NCI-H2196 (cell line): ENCODE measurements around the gene PLA2G4D.

ENCODE experiments used
- DNase-seq: peaks from one replicate; lab custom pipeline; 2025; ENCODE audit not compliant: unreplicated experiment; lab: John Stamatoyannopoulos, UW

The PLA2G4D gene

DNA sequence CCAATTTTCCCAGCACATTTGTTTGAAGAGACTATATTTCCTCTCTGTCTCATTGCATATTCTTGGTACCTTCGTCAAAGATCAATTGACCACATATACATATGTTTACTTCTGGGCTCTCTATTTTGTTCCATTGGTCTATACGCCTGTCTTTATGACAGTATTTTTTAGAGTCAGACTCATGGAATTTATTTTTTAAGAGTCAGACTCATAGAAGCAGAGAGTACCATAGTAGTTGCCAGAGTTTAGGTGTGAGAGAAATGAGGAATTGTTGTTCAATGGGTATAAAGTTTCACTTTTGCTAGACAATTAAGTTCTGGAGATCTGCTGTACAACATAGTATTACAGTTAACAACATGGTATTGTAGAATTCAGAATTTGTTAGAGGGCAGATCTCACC is 35.0 kb upstream of the PLA2G4D start:
- DNase-seq, result no peak

DNA sequence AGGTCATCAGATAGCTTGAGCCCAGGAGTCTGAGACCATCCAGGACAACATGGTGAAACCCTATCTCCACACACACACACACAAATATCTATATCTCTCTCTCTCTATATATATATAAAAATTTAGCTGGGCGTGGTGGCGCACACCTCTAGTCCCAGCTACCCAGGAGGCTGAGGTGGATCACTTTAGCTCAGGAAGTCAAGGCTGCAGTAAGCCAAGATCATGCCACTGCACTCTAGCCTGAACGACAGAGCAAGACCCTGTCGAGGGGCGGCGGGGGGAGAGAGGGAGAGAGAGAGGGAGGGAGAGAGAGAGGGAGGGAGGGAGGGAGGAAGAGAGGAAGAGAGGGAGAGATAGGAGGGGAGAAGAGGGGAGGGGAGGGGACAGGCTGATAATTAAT is 34.1 kb upstream of the PLA2G4D start:
- no peak for DNase-seq

DNA sequence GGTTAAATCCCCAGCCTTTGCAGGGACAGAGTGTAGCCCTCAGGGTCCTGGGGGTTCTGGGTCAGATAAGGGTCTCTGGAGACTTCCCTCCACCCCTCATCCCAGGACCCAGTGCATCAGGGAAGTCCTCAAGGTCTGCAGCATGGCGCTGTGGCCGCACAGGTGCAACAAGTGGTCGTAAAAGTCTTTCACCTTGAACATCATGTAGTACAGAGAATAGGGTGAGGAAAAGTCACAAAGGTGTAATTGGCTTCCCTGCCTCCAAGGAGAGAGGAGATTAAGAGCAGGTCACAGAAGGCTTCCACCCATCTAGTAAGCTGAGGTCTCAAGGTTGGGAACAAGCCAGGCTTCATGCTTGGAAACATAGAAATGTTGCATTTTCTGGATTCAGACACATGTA is 29.2 kb upstream of the PLA2G4D start:
- DNase-seq, result no peak

DNA sequence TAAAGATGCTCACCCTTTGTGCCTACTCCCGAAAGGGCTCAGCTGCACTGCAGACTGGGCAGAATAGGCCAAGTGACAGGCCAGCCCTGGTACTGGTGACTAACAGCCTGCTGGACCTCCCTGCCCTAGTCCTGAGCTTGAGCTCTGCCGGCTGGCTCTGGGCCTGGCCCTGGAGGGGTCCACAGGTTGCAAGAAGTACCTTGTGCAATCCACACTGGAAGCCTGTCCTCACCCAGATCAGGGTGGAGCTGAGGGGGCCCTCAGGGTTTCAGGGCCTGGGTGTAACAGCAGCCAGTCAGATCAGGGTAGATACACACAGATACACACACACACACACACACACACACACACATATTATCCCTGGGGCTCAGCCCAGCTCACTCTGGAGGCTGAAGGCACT is 27.3 kb upstream of the PLA2G4D start:
- DNase-seq, result no peak

DNA sequence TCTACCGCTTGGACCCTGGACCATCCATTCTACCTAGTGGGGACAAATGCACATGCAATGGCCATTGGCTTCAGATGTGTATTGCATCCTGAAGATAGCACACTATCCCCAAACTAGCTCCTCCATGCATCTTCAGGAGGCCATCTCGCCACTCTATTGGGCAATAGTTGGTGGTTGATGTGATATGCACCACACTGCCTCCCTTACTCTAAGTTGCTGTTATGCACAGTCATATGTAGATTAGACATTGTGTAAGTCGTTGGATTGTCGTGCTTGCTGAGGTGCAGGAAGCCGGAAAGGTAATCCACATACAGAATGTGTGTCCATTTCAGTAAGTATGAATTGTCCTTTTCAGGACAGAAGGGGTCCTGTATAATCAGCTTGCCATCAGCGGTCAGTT is 26.7 kb upstream of the PLA2G4D start:
- DNase-seq, result no peak

DNA sequence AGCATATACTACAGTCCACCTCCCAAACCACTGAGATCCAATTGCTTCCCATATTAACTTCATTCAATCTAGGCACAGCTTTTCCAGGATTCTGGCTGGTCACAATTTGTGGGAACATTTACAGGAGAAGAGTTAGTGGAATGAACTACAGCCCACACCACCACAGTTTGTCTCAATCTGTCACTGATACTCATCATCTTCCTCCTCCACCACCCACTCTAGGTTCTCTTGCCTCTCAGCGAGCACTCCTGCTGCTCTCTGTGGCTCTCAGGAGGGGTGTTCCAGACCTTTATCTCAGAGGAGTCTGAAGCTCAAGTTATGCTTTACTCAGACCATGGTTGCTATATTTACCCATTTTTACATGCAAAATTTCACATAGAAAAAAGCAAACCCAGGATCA is 25.9 kb upstream of the PLA2G4D start:
- DNase-seq, result no peak

DNA sequence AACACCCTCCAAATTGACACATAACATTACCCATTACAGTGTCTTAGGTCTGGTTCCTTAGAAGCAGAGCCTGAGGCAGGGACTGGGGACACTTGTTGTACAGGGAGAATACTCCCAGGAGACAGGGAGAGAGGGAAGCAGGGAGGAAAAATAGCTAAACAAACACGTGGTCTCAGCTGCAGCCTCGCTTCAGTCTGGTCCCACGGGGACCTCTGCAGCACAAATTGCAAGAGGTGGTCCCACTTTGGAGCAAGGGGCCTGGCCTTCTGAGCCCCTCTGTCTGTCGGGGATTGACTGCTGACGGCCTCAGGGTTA is 25.0 kb upstream of the PLA2G4D start:
- no peak for DNase-seq

DNA sequence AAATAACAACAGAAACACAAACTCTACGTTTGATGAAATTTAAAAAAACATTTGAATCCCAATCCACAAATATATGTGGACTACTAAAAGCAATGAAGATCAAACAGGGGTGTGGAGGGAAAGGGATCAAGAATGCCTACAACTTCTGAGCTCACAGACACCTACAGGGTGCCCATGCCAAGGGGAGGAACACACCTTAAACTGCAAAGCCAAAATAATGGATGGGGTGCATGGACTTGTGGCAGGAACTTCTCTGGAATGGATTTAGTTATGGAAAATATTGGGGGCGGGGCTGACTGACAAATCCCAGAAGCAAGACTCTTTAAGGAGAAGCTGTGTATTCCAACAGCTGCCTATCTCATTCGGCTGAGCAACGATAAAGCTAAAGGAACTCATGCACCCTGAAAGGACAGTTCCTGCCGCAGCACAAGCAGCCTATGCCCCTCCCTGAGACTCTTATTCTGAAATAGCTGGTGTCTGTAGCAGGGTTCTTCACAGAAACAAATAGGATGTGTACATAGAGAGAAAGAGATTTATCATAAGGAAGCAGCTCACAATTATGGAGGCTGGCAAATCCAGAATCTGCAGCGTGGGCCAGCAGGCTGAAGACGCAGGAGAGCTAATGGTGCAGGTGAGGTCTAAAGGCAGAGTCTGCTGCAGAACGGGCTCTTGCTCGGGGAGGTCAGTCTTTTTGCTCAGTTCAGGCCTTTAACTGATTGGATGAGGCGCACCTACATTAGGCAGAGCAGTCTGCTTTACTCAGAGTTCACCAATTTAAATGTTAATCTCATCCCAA is 24.5 kb upstream of the PLA2G4D start:
- peak; percentile 20 for DNase-seq

DNA sequence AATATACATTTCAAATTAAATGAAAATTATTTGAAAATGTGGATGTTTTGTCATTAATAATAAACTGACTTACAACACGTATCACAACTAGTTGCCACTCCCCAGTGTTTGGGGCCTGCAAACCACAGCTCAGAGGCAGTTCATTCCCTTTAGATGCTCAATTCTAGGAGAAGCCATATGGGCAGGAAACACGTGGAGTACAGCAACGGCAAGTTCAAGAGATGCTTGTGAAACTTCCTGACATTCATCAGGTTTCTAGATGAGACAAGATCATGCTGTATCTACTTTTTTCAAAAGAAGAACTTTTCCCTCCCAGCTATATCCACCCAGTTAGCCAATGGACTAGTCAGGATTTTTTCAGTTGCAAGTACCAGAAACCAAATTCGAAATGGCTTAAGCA is 17.6 kb upstream of the PLA2G4D start:
- no peak for DNase-seq

DNA sequence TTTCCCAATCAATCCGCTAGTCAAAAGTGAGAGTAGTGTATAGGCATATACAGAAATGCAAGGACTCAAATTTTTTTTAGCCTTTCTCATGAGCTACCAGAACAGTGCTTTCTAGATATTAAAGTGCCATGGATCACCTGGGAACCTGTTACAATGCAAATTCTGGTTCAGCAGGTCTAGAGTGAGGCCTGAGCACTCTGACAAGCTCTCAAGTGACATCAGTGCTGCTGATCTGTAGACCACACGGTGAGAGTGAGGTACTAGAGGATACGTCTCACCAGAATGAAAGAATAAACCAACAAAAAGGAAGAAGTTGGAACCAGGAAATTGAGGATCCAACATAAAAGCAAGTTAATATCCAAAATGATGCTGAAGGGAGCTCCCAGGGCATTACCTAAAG is 16.0 kb upstream of the PLA2G4D start:
- DNase-seq, result peak; percentile 4

DNA sequence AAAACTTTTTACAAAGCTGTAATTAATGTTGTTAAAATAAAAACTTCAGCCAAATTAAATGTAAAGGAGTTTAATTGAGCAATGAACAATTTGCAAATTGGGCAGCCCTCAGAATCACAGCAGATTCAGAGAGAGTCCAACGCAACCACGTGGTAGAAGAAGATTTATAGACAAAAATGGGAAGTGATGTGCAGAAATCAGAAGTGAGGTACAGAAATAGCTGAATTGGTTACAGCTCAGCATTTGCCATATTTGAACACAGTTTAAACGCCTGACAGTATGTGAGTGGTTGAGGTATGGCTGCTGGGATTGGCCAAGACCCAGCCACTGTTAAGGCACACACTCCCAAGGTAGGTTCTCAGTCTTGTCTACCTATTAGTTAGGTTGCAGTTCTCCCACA is 14.4 kb upstream of the PLA2G4D start:
- no peak for DNase-seq

DNA sequence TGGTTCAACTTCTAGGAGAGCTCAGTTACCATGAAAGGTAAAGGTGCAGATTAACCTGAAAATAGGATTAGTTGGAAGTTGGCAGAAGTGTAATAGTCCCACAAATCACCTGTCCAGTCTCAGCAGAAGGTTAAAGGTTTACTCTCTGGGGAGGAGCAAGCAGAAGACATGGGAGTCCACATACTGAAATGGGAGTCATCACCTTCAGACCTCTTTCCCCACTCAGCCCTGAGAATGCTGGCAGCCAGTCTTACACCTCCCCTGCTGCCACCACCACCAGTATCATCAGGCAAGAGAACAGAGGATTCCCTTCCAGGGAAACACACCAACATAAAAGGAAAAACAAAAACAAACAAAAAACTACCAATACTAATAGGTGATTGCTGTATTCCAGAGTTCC is 13.8 kb upstream of the PLA2G4D start:
- DNase-seq, result no peak

DNA sequence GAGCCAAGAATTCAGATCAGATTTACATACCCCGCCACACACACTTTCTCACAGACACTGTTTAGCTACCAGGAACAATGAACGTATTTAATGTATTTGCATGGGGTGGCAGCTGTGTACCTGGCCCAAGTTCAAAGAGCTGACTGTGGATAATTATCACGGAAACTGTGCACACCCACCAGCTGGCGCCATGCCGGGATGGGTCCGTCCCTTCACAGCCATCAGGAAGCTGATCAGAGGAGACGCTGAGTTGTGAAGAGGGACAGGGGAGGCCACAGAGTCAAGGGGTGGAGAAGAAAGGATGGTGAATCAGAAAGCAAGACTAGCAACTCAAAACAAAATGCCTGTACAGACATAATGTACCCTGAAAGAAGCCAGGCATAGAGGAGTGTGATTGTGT is 13.1 kb upstream of the PLA2G4D start:
- peak; percentile 15 for DNase-seq

DNA sequence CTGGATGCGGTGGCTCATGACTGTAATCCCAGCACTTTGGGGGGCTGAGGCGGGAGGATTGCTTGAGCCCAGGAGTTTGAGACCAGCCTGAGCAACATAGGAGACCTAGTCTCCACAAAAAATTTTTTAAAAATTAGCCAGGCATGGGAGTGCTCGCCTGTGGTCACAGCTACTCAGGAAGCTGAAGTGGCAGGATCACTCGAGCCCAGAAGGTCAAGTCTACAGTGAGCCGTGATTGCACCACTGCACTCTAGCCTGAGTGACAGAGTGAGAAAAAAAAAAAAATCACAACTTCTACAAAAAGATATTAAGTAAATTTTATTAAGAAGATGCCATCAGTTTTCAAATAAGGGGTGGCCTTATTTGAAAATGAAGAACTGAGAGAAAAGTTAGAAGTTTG is 11.9 kb upstream of the PLA2G4D start:
- DNase-seq, result no peak

DNA sequence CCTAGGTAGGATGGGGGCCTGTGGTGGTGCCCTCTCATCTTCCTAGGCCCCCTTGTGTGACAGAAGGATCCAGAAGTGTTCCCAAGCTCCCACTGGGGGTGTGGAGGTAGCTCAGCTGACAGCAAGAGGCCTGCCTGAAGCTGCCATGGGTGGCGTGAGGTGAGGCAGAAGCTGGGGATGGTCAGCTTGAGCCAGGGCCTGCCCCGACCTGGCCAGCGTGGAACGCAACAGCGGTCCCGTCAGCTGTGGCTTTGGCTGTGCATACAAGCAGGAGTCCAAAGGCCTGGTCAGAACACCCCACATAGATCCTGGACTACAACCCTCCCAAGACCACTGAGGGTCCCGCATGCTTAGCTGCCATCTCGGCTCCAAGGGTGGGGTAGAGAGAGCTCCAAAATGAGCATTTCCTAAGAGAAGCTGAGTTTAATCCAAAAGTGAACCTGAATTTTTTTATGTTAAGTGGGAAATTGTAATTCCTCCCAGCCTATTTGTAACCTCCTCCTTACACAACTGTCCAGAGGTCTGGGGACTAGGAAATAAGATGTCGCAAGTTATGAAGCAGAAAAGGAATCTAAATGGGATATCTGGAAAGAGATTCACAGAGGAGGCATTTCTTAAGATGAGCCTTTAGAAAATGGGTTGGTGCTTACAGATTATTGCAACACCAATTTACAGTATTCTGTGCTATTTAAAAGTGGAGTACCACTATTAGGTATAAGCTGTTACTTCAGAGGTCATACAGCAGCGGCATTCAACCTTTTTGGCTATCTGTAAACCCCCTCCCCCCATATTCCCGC is 9.9 kb upstream of the PLA2G4D start:
- DNase-seq, result no peak

DNA sequence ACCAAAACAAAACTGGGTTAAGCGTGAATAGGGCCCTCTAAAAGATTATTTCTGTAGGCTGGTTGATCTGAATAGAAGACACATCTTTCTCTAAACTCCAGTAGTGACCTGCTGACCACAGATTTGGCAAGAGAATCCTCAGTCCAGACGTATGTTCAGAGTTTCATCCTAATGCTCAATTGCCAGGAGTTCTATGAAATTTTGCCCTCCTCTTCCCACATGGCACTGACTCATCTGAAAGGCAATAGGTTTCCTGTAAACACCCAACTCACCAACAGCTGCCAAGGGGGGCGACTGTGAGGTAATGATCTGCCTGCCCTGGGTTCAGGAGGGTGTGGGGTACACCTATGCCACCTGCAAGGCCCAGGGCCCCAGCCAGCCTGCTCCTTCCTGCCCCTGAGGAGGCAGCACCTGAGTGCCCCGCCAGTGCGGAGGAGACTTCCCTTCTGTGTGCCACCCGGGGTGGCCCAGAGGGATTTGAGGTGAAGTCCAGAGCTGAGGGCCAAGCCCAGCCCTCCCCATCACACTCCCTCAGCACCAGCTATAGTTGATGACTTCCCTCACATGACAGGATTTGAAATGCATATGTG is 8.4 kb upstream of the PLA2G4D start:
- DNase-seq, result no peak

DNA sequence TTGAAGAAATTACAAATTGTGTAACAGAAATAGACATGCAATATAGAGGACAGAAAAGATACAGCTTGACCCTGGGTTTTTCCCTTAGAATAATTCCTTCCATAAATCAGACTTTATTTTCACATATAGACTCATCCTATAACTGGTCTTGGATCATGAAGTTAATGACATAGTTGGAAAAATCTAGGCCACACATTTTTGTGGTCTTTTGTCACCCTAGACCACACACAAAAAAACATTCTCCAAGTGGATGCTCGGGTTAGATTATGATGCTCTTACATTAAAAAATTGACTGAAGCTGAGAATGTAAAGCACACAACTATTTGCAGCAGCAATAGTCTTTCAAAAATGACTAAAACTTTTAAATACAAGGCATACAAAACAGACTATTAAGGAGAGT is 7.5 kb upstream of the PLA2G4D start:
- DNase-seq, result no peak

DNA sequence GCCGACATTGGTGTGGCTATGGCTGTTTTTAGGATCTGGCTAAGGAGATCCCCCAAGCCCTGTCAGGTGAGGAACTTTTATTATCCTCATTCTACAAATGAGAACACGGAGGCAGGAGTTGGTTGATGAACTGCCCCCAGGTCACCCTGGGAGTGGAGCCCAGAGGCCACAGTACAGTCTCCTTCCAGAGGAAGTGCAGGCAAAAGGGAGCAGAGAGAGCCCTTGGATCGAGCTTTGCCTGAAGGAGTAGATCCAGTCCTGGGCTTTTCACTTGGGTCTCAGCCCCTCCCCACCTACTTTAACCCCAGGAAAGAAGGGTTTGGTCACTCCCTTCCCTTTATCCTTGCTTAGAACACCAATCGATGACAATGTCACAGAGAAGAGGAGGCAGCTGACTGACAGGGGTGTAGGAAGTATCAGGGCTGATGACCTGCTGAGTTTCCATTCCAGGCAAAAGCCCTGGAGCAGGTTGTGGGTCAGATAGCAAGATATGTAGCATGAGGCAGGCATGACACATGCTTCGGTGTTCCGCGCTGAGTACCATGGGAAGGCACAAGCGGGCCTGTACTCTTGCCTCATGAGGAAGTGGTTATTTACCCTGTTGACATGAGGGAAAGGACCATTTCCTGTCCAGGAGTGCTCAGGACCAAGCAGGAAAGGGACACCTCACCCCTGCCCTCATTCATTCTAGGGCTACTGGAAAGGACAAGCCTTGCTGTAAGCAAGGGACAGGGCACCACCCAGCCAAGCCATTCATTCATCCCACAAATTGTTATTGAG is 5.8 kb upstream of the PLA2G4D start:
- DNase-seq, result no peak

DNA sequence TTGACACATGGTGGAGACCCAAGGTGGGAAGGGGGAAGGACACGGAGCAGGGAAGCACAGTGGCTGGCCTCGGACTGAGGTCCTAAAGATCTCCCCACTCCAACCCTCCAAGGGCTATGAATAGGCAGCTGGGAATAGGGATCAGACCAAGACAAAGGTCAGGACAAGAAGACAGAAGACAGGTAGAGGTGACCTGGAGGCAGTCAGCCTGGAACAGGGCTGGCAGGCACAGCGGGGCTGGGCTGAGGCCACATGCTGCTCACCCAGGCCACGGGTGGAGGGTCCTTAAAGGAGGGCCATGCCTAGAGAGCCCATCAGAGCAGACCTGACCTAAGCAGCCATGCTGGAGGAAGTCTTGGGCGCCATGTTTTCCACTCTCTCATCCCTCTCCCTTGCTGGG is 2.7 kb upstream of the PLA2G4D start:
- DNase-seq, result no peak

DNA sequence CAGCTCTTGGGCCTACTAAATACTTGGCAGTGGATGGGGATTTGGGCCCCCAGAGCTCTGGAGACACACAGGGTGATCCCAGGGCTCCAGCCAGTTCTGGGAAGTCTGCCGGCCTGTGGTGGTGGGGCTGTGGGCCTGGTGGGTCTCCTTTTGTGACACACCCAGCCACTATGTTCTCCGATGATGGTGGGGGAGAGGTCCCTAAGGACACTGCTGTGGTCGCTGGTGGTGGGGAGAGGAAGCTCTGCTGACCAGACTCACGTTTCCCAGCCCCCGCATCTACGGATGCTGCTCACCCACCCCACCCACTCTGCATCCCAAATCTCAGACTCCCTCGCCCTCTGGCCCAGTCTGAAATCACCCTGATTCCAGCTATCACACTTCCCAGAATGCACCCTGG is 396 bp downstream of the PLA2G4D start:
- no peak for DNase-seq

DNA sequence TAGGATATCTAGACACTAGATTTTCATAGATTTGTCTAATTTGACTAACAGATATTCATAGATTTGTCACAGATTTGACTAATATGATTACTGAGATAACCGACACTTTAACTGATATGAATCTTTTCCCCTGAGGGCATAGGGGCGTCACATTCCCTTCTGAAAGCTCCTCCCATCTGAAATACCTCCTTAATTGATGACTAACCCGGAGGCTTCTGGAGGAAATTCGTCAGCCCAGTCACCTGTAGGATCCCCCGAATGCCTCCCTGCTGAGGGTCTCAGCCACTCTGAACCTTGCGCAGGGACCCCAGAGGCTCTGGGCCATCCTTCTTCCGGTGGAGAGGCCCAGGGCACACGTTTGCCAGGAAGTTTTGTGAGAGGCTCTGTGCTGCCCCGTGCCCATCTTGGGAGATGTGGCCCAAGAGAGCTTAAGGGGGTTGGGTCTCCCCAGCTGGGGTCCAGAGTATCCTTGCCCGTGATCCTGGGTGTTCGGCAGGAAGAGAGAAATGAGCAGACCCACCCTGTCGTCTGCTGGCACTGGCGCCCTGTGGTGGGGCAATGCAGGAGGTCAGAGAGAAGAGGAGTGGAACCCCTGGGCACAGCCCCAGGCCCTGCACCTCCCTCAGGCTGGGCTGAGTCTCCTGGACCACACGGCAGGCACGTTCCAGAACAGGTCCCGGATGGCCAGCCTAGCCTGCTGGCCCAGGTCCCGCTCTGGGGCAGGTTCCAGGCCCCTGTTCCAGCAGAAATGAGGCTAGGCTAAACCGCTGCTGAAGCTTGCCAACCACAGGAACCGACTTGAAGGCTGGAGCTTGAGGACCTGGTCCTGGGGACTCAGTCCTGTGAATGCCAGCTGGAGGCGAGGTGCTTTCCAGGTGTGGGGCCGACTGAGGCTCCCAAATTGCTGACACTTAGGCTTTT is 1.7 kb downstream of the PLA2G4D start:
- DNase-seq, result no peak
